ENCODE results near the gene FNDC3B.

Gene FNDC3B

DNA sequence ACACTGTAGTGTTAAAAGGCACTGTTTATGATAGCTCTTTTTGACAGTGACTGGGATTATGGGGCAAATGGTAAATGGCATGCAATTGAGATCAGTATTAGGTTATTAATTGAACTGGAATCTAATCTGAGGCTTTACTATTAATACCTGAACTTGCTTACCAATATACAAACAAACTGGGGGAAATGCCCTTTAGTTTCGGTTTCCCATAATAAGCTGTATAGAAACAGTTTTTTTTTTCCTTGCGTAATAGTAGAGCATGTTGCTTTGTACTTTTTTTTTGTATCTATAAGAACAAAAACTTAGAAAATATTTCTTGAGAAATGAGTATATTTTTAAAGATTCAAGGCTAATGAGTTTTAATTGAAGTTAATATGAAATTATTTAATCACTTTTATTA lies 95.0 kb downstream of the FNDC3B start:
- Histone ChIP-seq H3K36me3 (ENCODE audit: control insufficient read depth in 4 of 4, insufficient read depth in 4 of 4, low read length in 3 of 4) (peaks cover 0 to 25% (median 0%) of the 10 kb centered on the region in 4 experiments), H3K4me3 (ENCODE audit: control insufficient read depth in 1 of 7, extremely low read depth in 1 of 7, insufficient read depth in 4 of 7, low read depth in 2 of 7, low read length in 6 of 7) (no peak overlapping the region), H3K9me3 (ENCODE audit: control extremely low read depth in 1 of 5, control insufficient read depth in 4 of 5, insufficient read depth in 2 of 5, low read depth in 1 of 5, low read length in 4 of 5) (peaks cover 0 to 9% (median 0%) of the 10 kb centered on the region in 5 experiments), H3K27ac (ENCODE audit: insufficient read depth in 1 of 2, low read depth in 1 of 2, low read length in 2 of 2, poor library complexity in 1 of 2, severe bottlenecking in 2 of 2) (no peak overlapping the region), H3K27me3 (replicated peaks in 2 of 5; ENCODE audit: control insufficient read depth in 4 of 5, insufficient read depth in 5 of 5, low read length in 4 of 5) (no peaks in the 10 kb centered on the region), H3K4me1 (ENCODE audit: control extremely low read depth in 1 of 4, control insufficient read depth in 4 of 4, insufficient read depth in 4 of 4, low read length in 3 of 4) (peaks cover 14 to 83% (median 22%) of the 10 kb centered on the region in 4 experiments)
- no CpG with 5 or more reads among the region's 2 CpGs for WGBS (ENCODE audit: insufficient coverage)
- DNase-seq, result peak in 1 of 3 donors; percentile 36
- ChIA-PET CTCF (interaction anchor here (1.2 kb wide), 1 partner anchor 33 kb away, joined by 3 read pairs; no protein-coding TSS in a partner anchor), POLR2A (interaction anchor here (0.6 to 1.1 kb wide), 2 partner anchors 11 to 18 kb away, joined by 3 to 4 read pairs; no protein-coding TSS in a partner anchor)

GRCh38 chr3:172135185-172135584 lies 95.8 kb downstream of the FNDC3B start:
- Histone ChIP-seq H3K36me3 (ENCODE audit: control insufficient read depth in 4 of 4, insufficient read depth in 4 of 4, low read length in 3 of 4) (peaks cover 0 to 25% (median 0%) of the 10 kb centered on the region in 4 experiments), H3K4me3 (ENCODE audit: control insufficient read depth in 1 of 7, extremely low read depth in 1 of 7, insufficient read depth in 4 of 7, low read depth in 2 of 7, low read length in 6 of 7) (no peak overlapping the region), H3K9me3 (ENCODE audit: control extremely low read depth in 1 of 5, control insufficient read depth in 4 of 5, insufficient read depth in 2 of 5, low read depth in 1 of 5, low read length in 4 of 5) (peaks cover 0 to 6% (median 0%) of the 10 kb centered on the region in 5 experiments), H3K27ac (ENCODE audit: insufficient read depth in 1 of 2, low read depth in 1 of 2, low read length in 2 of 2, poor library complexity in 1 of 2, severe bottlenecking in 2 of 2) (no peak overlapping the region), H3K27me3 (replicated peaks in 2 of 5; ENCODE audit: control insufficient read depth in 4 of 5, insufficient read depth in 5 of 5, low read length in 4 of 5) (no peaks in the 10 kb centered on the region), H3K4me1 (ENCODE audit: control extremely low read depth in 1 of 4, control insufficient read depth in 4 of 4, insufficient read depth in 4 of 4, low read length in 3 of 4) (peaks cover 16 to 81% (median 21%) of the 10 kb centered on the region in 4 experiments)
- no peak for DNase-seq
- CTCF ChIA-PET, result interaction anchor here (1.1 to 1.2 kb wide), 2 partner anchors 17 to 34 kb away, joined by 3 to 4 read pairs; no protein-coding TSS in a partner anchor
- WGBS (ENCODE audit: insufficient coverage), result no CpG with 5 or more reads among the region's 1 CpG
- POLR2A ChIA-PET, result interaction anchor here (1.1 kb wide), 1 partner anchor 17 kb away, joined by 3 read pairs; no protein-coding TSS in a partner anchor

- peaks cover 16 to 80% (median 21%) of the 10 kb centered on the region in 4 experiments for H3K4me1 ChIP-seq (ENCODE audit: control extremely low read depth in 1 of 4, control insufficient read depth in 4 of 4, insufficient read depth in 4 of 4, low read length in 3 of 4)
- no peak overlapping the region for H3K27ac ChIP-seq (ENCODE audit: insufficient read depth in 1 of 2, low read depth in 1 of 2, low read length in 2 of 2, poor library complexity in 1 of 2, severe bottlenecking in 2 of 2)
- DNase-seq, result peak in 2 of 3 donors; percentile 32 to 33
- WGBS (ENCODE audit: insufficient coverage), result 100% methylated on average over 1 of the region's 2 CpGs
- H3K4me3 ChIP-seq (ENCODE audit: control insufficient read depth in 1 of 7, extremely low read depth in 1 of 7, insufficient read depth in 4 of 7, low read depth in 2 of 7, low read length in 6 of 7), result no peak overlapping the region
- H3K27me3 ChIP-seq (replicated peaks in 2 of 5; ENCODE audit: control insufficient read depth in 4 of 5, insufficient read depth in 5 of 5, low read length in 4 of 5), result no peaks in the 10 kb centered on the region
- CTCF ChIA-PET, result interaction anchor here (1.1 kb wide), 1 partner anchor 17 kb away, joined by 4 read pairs; no protein-coding TSS in a partner anchor
- H3K36me3 ChIP-seq (ENCODE audit: control insufficient read depth in 4 of 4, insufficient read depth in 4 of 4, low read length in 3 of 4), result peaks cover 0 to 24% (median 0%) of the 10 kb centered on the region in 4 experiments
- POLR2A ChIA-PET, result no interaction called here
- H3K9me3 ChIP-seq (ENCODE audit: control extremely low read depth in 1 of 5, control insufficient read depth in 4 of 5, insufficient read depth in 2 of 5, low read depth in 1 of 5, low read length in 4 of 5), result no peaks in the 10 kb centered on the region
These were observed 96.4 kb downstream of the FNDC3B start for GRCh38 chr3:172135820-172136219.

- CTCF ChIA-PET, result interaction anchor here (1.1 kb wide), 1 partner anchor 16 kb away, joined by 4 read pairs; no protein-coding TSS in a partner anchor
These were observed 97.0 kb downstream of the FNDC3B start for GRCh38 chr3:172136330-172136729.

GRCh38 chr3:172137287-172138192 lies 98.2 kb downstream of the FNDC3B start:
- no peak for DNase-seq
- Histone ChIP-seq H3K36me3 (ENCODE audit: control insufficient read depth in 4 of 4, insufficient read depth in 4 of 4, low read length in 3 of 4) (peaks cover 0 to 24% (median 0%) of the 10 kb centered on the region in 4 experiments), H3K9me3 (ENCODE audit: control extremely low read depth in 1 of 5, control insufficient read depth in 4 of 5, insufficient read depth in 2 of 5, low read depth in 1 of 5, low read length in 4 of 5) (no peaks in the 10 kb centered on the region), H3K27ac (ENCODE audit: insufficient read depth in 1 of 2, low read depth in 1 of 2, low read length in 2 of 2, poor library complexity in 1 of 2, severe bottlenecking in 2 of 2) (no peak overlapping the region), H3K27me3 (replicated peaks in 2 of 5; ENCODE audit: control insufficient read depth in 4 of 5, insufficient read depth in 5 of 5, low read length in 4 of 5) (no peaks in the 10 kb centered on the region), H3K4me3 (ENCODE audit: control insufficient read depth in 1 of 7, extremely low read depth in 1 of 7, insufficient read depth in 4 of 7, low read depth in 2 of 7, low read length in 6 of 7) (no peak overlapping the region), H3K4me1 (ENCODE audit: control extremely low read depth in 1 of 4, control insufficient read depth in 4 of 4, insufficient read depth in 4 of 4, low read length in 3 of 4) (peaks cover 16 to 66% (median 21%) of the 10 kb centered on the region in 4 experiments)
- no CpG with 5 or more reads among the region's 2 CpGs for WGBS (ENCODE audit: insufficient coverage)
- POLR2A ChIA-PET, result no interaction called here
- CTCF ChIA-PET, result interaction anchor here (1.9 to 2.5 kb wide), 2 partner anchors 10 to 12 kb away, joined by 4 to 8 read pairs; no protein-coding TSS in a partner anchor

More at GRCh38 chr3:172136330-172136729, 97.0 kb downstream of the FNDC3B start:
- POLR2A ChIA-PET, result no interaction called here
- H3K36me3 ChIP-seq (ENCODE audit: control insufficient read depth in 4 of 4, insufficient read depth in 4 of 4, low read length in 3 of 4), result peaks cover 0 to 24% (median 0%) of the 10 kb centered on the region in 4 experiments
- H3K4me3 ChIP-seq (ENCODE audit: control insufficient read depth in 1 of 7, extremely low read depth in 1 of 7, insufficient read depth in 4 of 7, low read depth in 2 of 7, low read length in 6 of 7), result no peak overlapping the region
- 100% methylated on average over 1 of the region's 1 CpG for WGBS (ENCODE audit: insufficient coverage)
- no peaks in the 10 kb centered on the region for H3K9me3 ChIP-seq (ENCODE audit: control extremely low read depth in 1 of 5, control insufficient read depth in 4 of 5, insufficient read depth in 2 of 5, low read depth in 1 of 5, low read length in 4 of 5)
- H3K4me1 ChIP-seq (ENCODE audit: control extremely low read depth in 1 of 4, control insufficient read depth in 4 of 4, insufficient read depth in 4 of 4, low read length in 3 of 4), result peaks cover 16 to 78% (median 21%) of the 10 kb centered on the region in 4 experiments
- no peaks in the 10 kb centered on the region for H3K27me3 ChIP-seq (replicated peaks in 2 of 5; ENCODE audit: control insufficient read depth in 4 of 5, insufficient read depth in 5 of 5, low read length in 4 of 5)
- no peak overlapping the region for H3K27ac ChIP-seq (ENCODE audit: insufficient read depth in 1 of 2, low read depth in 1 of 2, low read length in 2 of 2, poor library complexity in 1 of 2, severe bottlenecking in 2 of 2)
- DNase-seq, result no peak

GRCh38 chr3:172138193-172138537 lies 98.8 kb downstream of the FNDC3B start:
- Histone ChIP-seq H3K27ac (ENCODE audit: insufficient read depth in 1 of 2, low read depth in 1 of 2, low read length in 2 of 2, poor library complexity in 1 of 2, severe bottlenecking in 2 of 2) (no peak overlapping the region), H3K4me1 (ENCODE audit: control extremely low read depth in 1 of 4, control insufficient read depth in 4 of 4, insufficient read depth in 4 of 4, low read length in 3 of 4) (peaks cover 16 to 64% (median 21%) of the 10 kb centered on the region in 4 experiments), H3K9me3 (ENCODE audit: control extremely low read depth in 1 of 5, control insufficient read depth in 4 of 5, insufficient read depth in 2 of 5, low read depth in 1 of 5, low read length in 4 of 5) (no peaks in the 10 kb centered on the region), H3K4me3 (ENCODE audit: control insufficient read depth in 1 of 7, extremely low read depth in 1 of 7, insufficient read depth in 4 of 7, low read depth in 2 of 7, low read length in 6 of 7) (no peak overlapping the region), H3K36me3 (ENCODE audit: control insufficient read depth in 4 of 4, insufficient read depth in 4 of 4, low read length in 3 of 4) (peaks cover 0 to 26% (median 0%) of the 10 kb centered on the region in 4 experiments), H3K27me3 (replicated peaks in 2 of 5; ENCODE audit: control insufficient read depth in 4 of 5, insufficient read depth in 5 of 5, low read length in 4 of 5) (no peaks in the 10 kb centered on the region)
- CTCF ChIA-PET, result interaction anchor here (1.9 to 2.5 kb wide), 2 partner anchors 10 to 11 kb away, joined by 4 to 8 read pairs; no protein-coding TSS in a partner anchor
- DNase-seq, result no peak
- POLR2A ChIA-PET, result no interaction called here
- WGBS (ENCODE audit: insufficient coverage), result 49% methylated on average over 2 of the region's 3 CpGs
